Measurements from ENCODE around the gene COTL1.

The COTL1 gene

GRCh38 chr16:84613408-84614072 is 4.3 kb downstream of the COTL1 start:
- DNase-seq = no peak

- DNase-seq = no peak
These were observed 5.2 kb downstream of the COTL1 start for GRCh38 chr16:84612686-84613085.

GRCh38 chr16:84611041-84611440 is 6.8 kb downstream of the COTL1 start:
- DNase-seq = no peak

GRCh38 chr16:84610376-84610775 is 7.5 kb downstream of the COTL1 start:
- DNase-seq = no peak

GRCh38 chr16:84609563-84610177 is 8.2 kb downstream of the COTL1 start:
- DNase-seq = no peak

GRCh38 chr16:84608282-84608681 is 9.6 kb downstream of the COTL1 start:
- no peak for DNase-seq

GRCh38 chr16:84607694-84608093 is 10.2 kb downstream of the COTL1 start:
- DNase-seq = no peak

GRCh38 chr16:84607061-84607460 is 10.8 kb downstream of the COTL1 start:
- no peak for DNase-seq

- DNase-seq = no peak
These were observed 11.6 kb downstream of the COTL1 start for GRCh38 chr16:84606081-84606875.

GRCh38 chr16:84605339-84605848 is 12.5 kb downstream of the COTL1 start:
- no peak for DNase-seq

GRCh38 chr16:84604477-84605013 is 13.3 kb downstream of the COTL1 start:
- DNase-seq = no peak

- DNase-seq = no peak
These were observed 13.9 kb downstream of the COTL1 start for GRCh38 chr16:84603940-84604339.

GRCh38 chr16:84603140-84603816 is 14.6 kb downstream of the COTL1 start:
- DNase-seq = peak; percentile 95

- DNase-seq = no peak
These were observed 17.3 kb downstream of the COTL1 start for GRCh38 chr16:84600343-84601229.

GRCh38 chr16:84599521-84600202 is 18.2 kb downstream of the COTL1 start:
- DNase-seq = peak; percentile 56

- DNase-seq = no peak
These were observed 19.5 kb downstream of the COTL1 start for GRCh38 chr16:84598360-84598759.

- DNase-seq = no peak
These were observed 19.9 kb downstream of the COTL1 start for GRCh38 chr16:84597931-84598351.

- no peak for DNase-seq
These were observed 20.4 kb downstream of the COTL1 start for GRCh38 chr16:84597528-84597896.

- DNase-seq = no peak
These were observed 20.9 kb downstream of the COTL1 start for GRCh38 chr16:84596801-84597527.

- DNase-seq = no peak
These were observed 21.7 kb downstream of the COTL1 start for GRCh38 chr16:84596161-84596560.
